SK-N-SH (cell line): Measurements from ENCODE around the gene EDN1. TPM values are rescaled to one million over a fixed set of nuclear protein-coding genes. Genes with fewer than 3 reads are reported as not detected.

Experiments
- CTCF ChIA-PET: fragments of 300-600, 350-600 bp; formaldehyde crosslinking; extraction: SDS; loops from one replicate; lab custom pipeline; 2021; lab: Yijun Ruan, JAX
- POLR2A ChIA-PET: fragments of 350-600 bp; sonication (Branson Sonifier 250); formaldehyde crosslinking; extraction: SDS; loops from one replicate; lab custom pipeline; 2020; ENCODE audit warnings: antibody characterized with exemption, inconsistent platforms; lab: Yijun Ruan, JAX
- DNase-seq: peaks from one replicate; pipeline ENCODE4 v3.0.0; 2012
- H2AFZ ChIP-seq: fragments of 200-600 bp; sonication (generic); 2 replicates; pipeline ENCODE4 v1.8.1; 2016; ENCODE audit warnings: antibody characterized with exemption, mild to moderate bottlenecking, low read depth
- H3F3A ChIP-seq: fragments of 200-600 bp; sonication (generic); replicated peaks from 2 replicates; pipeline ENCODE3; 2016; ENCODE audit warnings: antibody characterized with exemption, mild to moderate bottlenecking; ENCODE audit not compliant: insufficient read depth
- H3K27ac ChIP-seq, 2 experiments: fragments of 200-500 bp in 1 of 2; fragments of 200-600 bp in 1 of 2; sonication (Bioruptor generic) in 1 of 2; sonication (generic), shearing (Covaris generic) in 1 of 2; 2 replicates each; pipeline versions ENCODE4 v1.5.1 to v1.6.1; 2014 to 2016; ENCODE audit warnings: low read depth in 2 of 2, inconsistent platforms in 1 of 2, low read length in 1 of 2, mild to moderate bottlenecking in 1 of 2, mixed read lengths in 1 of 2
- H3K27me3 ChIP-seq: fragments of 200-600 bp; sonication (generic), shearing (Covaris generic); 2 replicates; pipeline ENCODE4 v1.6.1; 2016; ENCODE audit warnings: mixed run types; ENCODE audit not compliant: insufficient read depth
- H3K36me3 ChIP-seq, 2 experiments: fragments of 200-500 bp in 1 of 2; fragments of 200-600 bp in 1 of 2; sonication (Bioruptor generic) in 1 of 2; sonication (generic) in 1 of 2; replicated peaks in 1 of 2; 2 replicates each; pipeline versions ENCODE3 to v1.5.1; 2014 to 2016; ENCODE audit warnings: low read length in 1 of 2, mild to moderate bottlenecking in 1 of 2; ENCODE audit not compliant: insufficient read depth in 2 of 2, control insufficient read depth in 1 of 2
- H3K4me1 ChIP-seq, 2 experiments: fragments of 200-500 bp in 1 of 2; fragments of 200-600 bp in 1 of 2; sonication (Bioruptor generic) in 1 of 2; sonication (generic), shearing (Covaris generic) in 1 of 2; 2 replicates each; pipeline versions ENCODE4 v1.5.1 to v1.6.1; 2014 to 2016; ENCODE audit warnings: low read depth in 1 of 2, low read length in 1 of 2, mixed run types in 1 of 2; ENCODE audit not compliant: insufficient read depth in 2 of 2, control insufficient read depth in 1 of 2
- H3K4me2 ChIP-seq: fragments of 200-600 bp; sonication (generic), shearing (Covaris generic); 2 replicates; pipeline ENCODE4 v1.6.1; 2017; ENCODE audit warnings: mixed run types
- H3K4me3 ChIP-seq, 2 experiments: fragments of 200-500 bp in 1 of 2; fragments of 200-600 bp in 1 of 2; sonication (Bioruptor generic) in 1 of 2; sonication (generic), shearing (Covaris generic) in 1 of 2; 2 replicates each; pipeline versions ENCODE4 v1.5.1 to v1.8.1; 2014 to 2016; ENCODE audit warnings: low read depth in 2 of 2, inconsistent platforms in 1 of 2, low read length in 1 of 2, mild to moderate bottlenecking in 1 of 2, mixed read lengths in 1 of 2, moderate library complexity in 1 of 2
- H3K79me2 ChIP-seq: fragments of 200-600 bp; sonication (generic); 2 replicates; pipeline ENCODE4 v1.8.1; 2017; ENCODE audit warnings: mild to moderate bottlenecking; ENCODE audit not compliant: insufficient read depth
- H3K9ac ChIP-seq: fragments of 200-600 bp; sonication (generic); 2 replicates; pipeline ENCODE4 v1.6.1; 2017; ENCODE audit warnings: mixed run types
- H3K9me2 ChIP-seq: fragments of 200-600 bp; sonication (generic); 2 replicates; pipeline ENCODE4 v1.6.1; 2017; ENCODE audit warnings: mixed run types
- H3K9me3 ChIP-seq: fragments of 200-600 bp; sonication (generic); 2 replicates; pipeline ENCODE4 v1.6.1; 2017; ENCODE audit warnings: mixed run types, mild to moderate bottlenecking, moderate library complexity
- H4K20me1 ChIP-seq: fragments of 200-600 bp; sonication (generic); 2 replicates; pipeline ENCODE4 v1.6.1; 2017; ENCODE audit warnings: mild to moderate bottlenecking, mixed run types; ENCODE audit not compliant: insufficient read depth
- CTCF ChIP-seq: fragments of 200-600 bp; sonication (generic); IDR thresholded peaks from 2 replicates; pipeline ENCODE4 v1.6.1; 2017; ENCODE audit warnings: antibody characterized with exemption, mild to moderate bottlenecking, moderate library complexity
- FOXJ3 ChIP-seq: sonication (generic); formaldehyde crosslinking; IDR thresholded peaks from 2 replicates; pipeline ENCODE4 v1.5.1; 2020; ENCODE audit warnings: mild to moderate bottlenecking, missing genetic modification reagents
- FOXM1 ChIP-seq: IDR thresholded peaks from 2 replicates; pipeline ENCODE4 v1.4.0; 2012; ENCODE audit warnings: low read depth, mild to moderate bottlenecking
- GATA2 ChIP-seq: sonication (generic); formaldehyde crosslinking; IDR thresholded peaks from 2 replicates; pipeline ENCODE4 v1.5.0; 2020; ENCODE audit warnings: mild to moderate bottlenecking, missing genetic modification reagents
- JUND ChIP-seq: IDR thresholded peaks from 2 replicates; pipeline ENCODE4 v1.4.0; 2012
- MEF2A ChIP-seq: IDR thresholded peaks from 2 replicates; pipeline ENCODE4 v1.4.0; 2012; ENCODE audit warnings: low read depth, borderline replicate concordance
- NRF1 ChIP-seq: IDR thresholded peaks from 2 replicates; pipeline ENCODE4 v1.6.1; 2012; ENCODE audit warnings: low read depth, mild to moderate bottlenecking, low read length
- SIN3A ChIP-seq: IDR thresholded peaks from 2 replicates; pipeline ENCODE4 v1.6.1; 2012; ENCODE audit warnings: low read depth, mild to moderate bottlenecking, low read length, moderate library complexity, borderline replicate concordance
- SMC3 ChIP-seq: IDR thresholded peaks from 2 replicates; pipeline ENCODE4 v1.6.1; 2012; ENCODE audit warnings: low read depth, low read length, improper control_type of control experiment
- TEAD4 ChIP-seq: IDR thresholded peaks from 2 replicates; pipeline ENCODE4 v1.4.0; 2012; ENCODE audit warnings: mild to moderate bottlenecking, borderline replicate concordance; ENCODE audit not compliant: insufficient read depth
- USF2 ChIP-seq: fragments of 150-350 bp; IDR thresholded peaks from 2 replicates; pipeline ENCODE4 v1.6.1; 2017; ENCODE audit warnings: antibody characterized with exemption, low read length, low read depth, borderline replicate concordance
- WGBS: methylation state at CpG from one replicate; pipeline ENCODE4 v1.1.6; 2017; ENCODE audit warnings: low lambda C conversion rate; 5-methylcytosine and 5-hydroxymethylcytosine counted together
- polyA plus RNA-seq, 3 experiments: library from polyadenylated mRNA; depleted of rRNA; stranded (reverse); fragments of >200 nt; gene quantifications; 2 replicates each; pipeline ENCODE4 v1.2.3, GENCODE V29; 2012

EDN1 gene
- polyA plus RNA-seq, 1 of the 3 experiments (the other 2 are of a cell fraction) = 1.3 TPM

GRCh38 chr6:12293235-12293930 lies 3.2 kb downstream of the EDN1 start:
- CTCF ChIA-PET = interaction anchor here (0.9 to 7.5 kb wide), 3 partner anchors 9 to 378 kb away, joined by 3 to 91 read pairs (median 34); no protein-coding TSS in a partner anchor
- Histone ChIP-seq H3K4me2 (no peak overlapping the region; the same call in 1 of the 2 replicates), H3K27ac (no peak overlapping the region)

More at GRCh38 chr6:12293235-12293930, 3.2 kb downstream of the EDN1 start:
- H3K4me3 ChIP-seq = no peak overlapping the region
- peaks cover 21% of the 10 kb centered on the region for H3F3A ChIP-seq
- H3K9ac ChIP-seq = no peak overlapping the region
- H3K36me3 ChIP-seq = peaks cover 3% of the 10 kb centered on the region in 2 experiments
- TF ChIP-seq SIN3A = no peak
- TF ChIP-seq GATA2 (CRISPR knock-in tag) = no peak
- TF ChIP-seq FOXJ3 = no peak
- TF ChIP-seq CTCF = no peak
- TF ChIP-seq USF2 = no peak
- no peak for TF ChIP-seq SMC3
- TF ChIP-seq FOXM1 = no peak
- TF ChIP-seq JUND = no peak
- TF ChIP-seq TEAD4 = no peak
- TF ChIP-seq MEF2A = no peak
- TF ChIP-seq NRF1 = no peak
- no peaks in the 10 kb centered on the region for H3K9me2 ChIP-seq
- H3K9me3 ChIP-seq = no peaks in the 10 kb centered on the region
- H2AFZ ChIP-seq = no peak overlapping the region
- 55% methylated on average over 4 of the region's 4 CpGs for WGBS
- POLR2A ChIA-PET = no interaction called here
- no peaks in the 10 kb centered on the region for H3K27me3 ChIP-seq
- H3K79me2 ChIP-seq = peaks cover 19% of the 10 kb centered on the region; the same call in 1 of the 2 replicates
- no peaks in the 10 kb centered on the region for H4K20me1 ChIP-seq
- peaks cover 4 to 12% of the 10 kb centered on the region in 2 experiments; a peak in 3 of 4 replicates for H3K4me1 ChIP-seq
- no peak for DNase-seq
